Fibroblast of the conjunctiva (primary cell): ENCODE measurements around the gene SLC9A7.
"Not testable (repeated sequence)": the region's sequence is repeated elsewhere in the genome, so short reads cannot be mapped to it uniquely, and the experiment has no call there.

ENCODE experiments used
- DNase-seq: peaks from one replicate; pipeline ENCODE4 v3.0.0-alpha.2; 2010; ENCODE audit warnings: low read depth

Gene SLC9A7

GRCh38 chrX:46754036-46754435 lies 4.9 kb downstream of the SLC9A7 start:
- DNase-seq = no peak

GRCh38 chrX:46750889-46751288 lies 8.0 kb downstream of the SLC9A7 start:
- DNase-seq = no peak

- DNase-seq = no peak
Observed at GRCh38 chrX:46744009-46744408, 14.9 kb downstream of the SLC9A7 start.

- no peak for DNase-seq
Observed at GRCh38 chrX:46743046-46743445, 15.9 kb downstream of the SLC9A7 start.

- no peak for DNase-seq
Observed at GRCh38 chrX:46739736-46740135, 19.2 kb downstream of the SLC9A7 start.

GRCh38 chrX:46737462-46737861 lies 21.5 kb downstream of the SLC9A7 start:
- DNase-seq = no peak

GRCh38 chrX:46737041-46737440 lies 21.9 kb downstream of the SLC9A7 start:
- no peak for DNase-seq

GRCh38 chrX:46735622-46736021 lies 23.3 kb downstream of the SLC9A7 start:
- no peak for DNase-seq

- no peak for DNase-seq
Observed at GRCh38 chrX:46733226-46733625, 25.7 kb downstream of the SLC9A7 start.

- DNase-seq = no peak
Observed at GRCh38 chrX:46730765-46731164, 28.2 kb downstream of the SLC9A7 start.

- DNase-seq = peak; percentile 16
Observed at GRCh38 chrX:46727441-46727840, 31.5 kb downstream of the SLC9A7 start.

- not testable (repeated sequence) for DNase-seq
Observed at GRCh38 chrX:46723569-46723927, 35.4 kb downstream of the SLC9A7 start.

- no peak for DNase-seq
Observed at GRCh38 chrX:46722742-46723568, 36.0 kb downstream of the SLC9A7 start.

- DNase-seq = no peak
Observed at GRCh38 chrX:46716796-46717195, 42.1 kb downstream of the SLC9A7 start.

GRCh38 chrX:46715997-46716396 lies 42.9 kb downstream of the SLC9A7 start:
- DNase-seq = no peak

GRCh38 chrX:46715530-46715929 lies 43.4 kb downstream of the SLC9A7 start:
- DNase-seq = no peak

- DNase-seq = no peak
Observed at GRCh38 chrX:46713672-46714490, 45.0 kb downstream of the SLC9A7 start.

GRCh38 chrX:46712764-46713163 lies 46.2 kb downstream of the SLC9A7 start:
- no peak for DNase-seq

GRCh38 chrX:46710927-46711623 lies 47.8 kb downstream of the SLC9A7 start:
- DNase-seq = no peak

- no peak for DNase-seq
Observed at GRCh38 chrX:46710425-46710824, 48.5 kb downstream of the SLC9A7 start.

GRCh38 chrX:46707274-46707965 lies 51.5 kb downstream of the SLC9A7 start:
- DNase-seq = no peak

GRCh38 chrX:46704767-46705386 lies 54.0 kb downstream of the SLC9A7 start:
- no peak for DNase-seq
